SU-DHL-6 (cell line): ENCODE measurements around the gene RPL12.

Experiments used
- H2AFZ ChIP-seq: fragments of 200-600 bp; sonication (generic); 2 replicates; pipeline ENCODE4 v1.6.1; 2014; ENCODE audit warnings: low read depth, mild to moderate bottlenecking, moderate library complexity, mixed read lengths, antibody characterized with exemption, low read length; ENCODE audit not compliant: severe bottlenecking
- H3F3A ChIP-seq: fragments of 200-600 bp; shearing (Covaris generic); 2 replicates; pipeline ENCODE4 v1.6.0; 2016; ENCODE audit warnings: antibody characterized with exemption, mild to moderate bottlenecking; ENCODE audit not compliant: insufficient read depth
- H3K27ac ChIP-seq: fragments of 200-600 bp; sonication (generic); 2 replicates; pipeline ENCODE4 v1.5.1; 2016; ENCODE audit warnings: low read depth, mild to moderate bottlenecking, low read length, moderate library complexity, mixed read lengths
- H3K27me3 ChIP-seq: fragments of 200-600 bp; sonication (generic), shearing (Covaris generic); 2 replicates; pipeline ENCODE4 v1.6.0; 2014; ENCODE audit warnings: mild to moderate bottlenecking, low read length
- H3K36me3 ChIP-seq: fragments of 200-600 bp; sonication (generic); 2 replicates; pipeline ENCODE4 v1.6.1; 2014; ENCODE audit warnings: mild to moderate bottlenecking, low read length, mixed read lengths
- H3K4me2 ChIP-seq: fragments of 300-600, 200-600 bp; shearing (Covaris generic), sonication (generic); 2 replicates; pipeline ENCODE4 v1.6.0; 2014; ENCODE audit warnings: low read length, low read depth, mild to moderate bottlenecking; ENCODE audit not compliant: poor library complexity, severe bottlenecking
- H3K4me3 ChIP-seq: fragments of 200-600 bp; sonication (generic); 2 replicates; pipeline ENCODE4 v1.5.1; 2014; ENCODE audit warnings: antibody characterized with exemption, low read length, mild to moderate bottlenecking, mixed read lengths; ENCODE audit not compliant: insufficient read depth, poor library complexity, severe bottlenecking
- H3K79me2 ChIP-seq: fragments of 200-600 bp; sonication (generic); 2 replicates; pipeline ENCODE4 v1.6.1; 2014; ENCODE audit warnings: mild to moderate bottlenecking, low read length, moderate library complexity; ENCODE audit not compliant: insufficient read depth
- H3K9ac ChIP-seq: fragments of 200-600 bp; sonication (generic); 2 replicates; pipeline ENCODE4 v1.7.0; 2014; ENCODE audit warnings: mild to moderate bottlenecking, low read length
- H3K9me2 ChIP-seq: fragments of 200-600 bp; sonication (generic); replicated peaks from 2 replicates; pipeline ENCODE4 v1.6.1; 2014; ENCODE audit warnings: low read length; ENCODE audit not compliant: insufficient read depth
- H3K9me3 ChIP-seq: fragments of 200-600 bp; sonication (generic); 2 replicates; pipeline ENCODE4 v1.6.1; 2014; ENCODE audit warnings: low read length, mixed read lengths; ENCODE audit not compliant: insufficient read depth
- H4K20me1 ChIP-seq: fragments of 200-600 bp; sonication (generic); 2 replicates; pipeline ENCODE4 v1.6.1; 2014; ENCODE audit warnings: low read depth, mild to moderate bottlenecking, antibody characterized with exemption, low read length, moderate library complexity, mixed read lengths
- CTCF ChIP-seq: fragments of 200-600 bp; sonication (generic); IDR thresholded peaks from one replicate; pipeline ENCODE4 v1.5.1; 2017; ENCODE audit warnings: antibody characterized with exemption, mild to moderate bottlenecking, low read length, moderate library complexity; ENCODE audit not compliant: insufficient read depth, poor library complexity, severe bottlenecking
- EZH2phosphoT487 ChIP-seq: fragments of 200-600 bp; sonication (generic), shearing (Covaris generic); conservative IDR thresholded peaks from 2 replicates; pipeline ENCODE4 v1.6.1; 2018; ENCODE audit warnings: mild to moderate bottlenecking, antibody characterized with exemption, low read length, moderate library complexity, mixed read lengths

The RPL12 gene

GRCh38 chr9:127444283-127444920 is 6.8 kb downstream of the RPL12 start:
- H3K79me2 ChIP-seq, result peaks cover 7% of the 10 kb centered on the region
- H3K36me3 ChIP-seq, result peaks cover 25% of the 10 kb centered on the region
- H3K27me3 ChIP-seq, result no peaks in the 10 kb centered on the region
- H3K4me3 ChIP-seq, result no peak overlapping the region
- H3K27ac ChIP-seq, result no peak overlapping the region
- TF ChIP-seq EZH2phosphoT487 (no peak), CTCF (no peak)
- H3K9me3 ChIP-seq, result no peaks in the 10 kb centered on the region
- no peak overlapping the region for H3K4me2 ChIP-seq
- no peak overlapping the region for H3K9ac ChIP-seq
- H3F3A ChIP-seq, result peaks cover 52% of the 10 kb centered on the region
- no peak overlapping the region for H2AFZ ChIP-seq
- H4K20me1 ChIP-seq, result peaks cover 4% of the 10 kb centered on the region; the same call in 1 of the 2 replicates
- no peaks in the 10 kb centered on the region for H3K9me2 ChIP-seq

GRCh38 chr9:127438394-127438793 is 12.8 kb downstream of the RPL12 start:
- Histone ChIP-seq H4K20me1 (no peaks in the 10 kb centered on the region), H2AFZ (no peak overlapping the region), H3K9me3 (no peaks in the 10 kb centered on the region), H3K4me3 (no peak overlapping the region), H3F3A (no peaks in the 10 kb centered on the region), H3K4me2 (no peak overlapping the region), H3K9me2 (no peaks in the 10 kb centered on the region), H3K79me2 (no peaks in the 10 kb centered on the region), H3K36me3 (peaks cover 3% of the 10 kb centered on the region; the same call in 1 of the 2 replicates), H3K27me3 (no peaks in the 10 kb centered on the region), H3K9ac (no peak overlapping the region), H3K27ac (no peak overlapping the region)
- TF ChIP-seq EZH2phosphoT487 (no peak), CTCF (no peak)

GRCh38 chr9:127437497-127438264 is 13.5 kb downstream of the RPL12 start:
- Histone ChIP-seq H3K27ac (no peak overlapping the region), H3K79me2 (no peaks in the 10 kb centered on the region), H3K4me3 (no peak overlapping the region), H3K9me3 (no peaks in the 10 kb centered on the region), H3K9ac (no peak overlapping the region), H3K27me3 (no peaks in the 10 kb centered on the region), H4K20me1 (no peaks in the 10 kb centered on the region), H3K36me3 (peaks cover 3% of the 10 kb centered on the region; the same call in 1 of the 2 replicates), H2AFZ (no peak overlapping the region), H3F3A (no peaks in the 10 kb centered on the region), H3K9me2 (no peaks in the 10 kb centered on the region), H3K4me2 (no peak overlapping the region)
- no peak for TF ChIP-seq CTCF
- TF ChIP-seq EZH2phosphoT487, result no peak
